Vagina (tissue), 2 donors: ENCODE measurements around the gene FAIM2. TPM values are rescaled to one million over a fixed set of nuclear protein-coding genes. Genes with fewer than 3 reads are reported as not detected.

ENCODE experiments used
- DNase-seq, 2 donors: peaks; one replicate each; pipeline ENCODE4 v3.0.0-alpha.2; 2017; ENCODE audit errors: extremely low spot score in 2 of 2
- H3K27ac ChIP-seq: fragments of 200-600 bp; sonication (generic); one replicate; pipeline ENCODE4 v1.5.1; 2019
- H3K27me3 ChIP-seq: fragments of 200-600 bp; sonication (generic); one replicate; pipeline ENCODE4 v1.5.1; 2019
- H3K36me3 ChIP-seq, 2 donors: fragments of 200-600 bp; sonication (generic); one replicate each; pipeline ENCODE4 v1.5.1; 2017 to 2019
- H3K4me1 ChIP-seq: fragments of 200-600 bp; sonication (generic); one replicate; pipeline ENCODE4 v1.5.1; 2019
- H3K4me3 ChIP-seq, 2 donors: fragments of 200-600 bp; sonication (generic); 1 replicate in 1 of 2; 2 replicates in 1 of 2; pipeline ENCODE4 v1.5.1; 2016 to 2019
- H3K9me3 ChIP-seq: fragments of 200-600 bp; sonication (generic); one replicate; pipeline ENCODE4 v1.5.1; 2019
- POLR2A ChIP-seq, 2 donors: fragments of 450-650 bp; IDR thresholded peaks; one replicate each; pipeline ENCODE4 v1.6.1; 2017; ENCODE audit warnings: antibody characterized with exemption in 2 of 2, mild to moderate bottlenecking in 2 of 2, moderate library complexity in 2 of 2
- POLR2AphosphoS5 ChIP-seq, 2 donors: sonication (generic); formaldehyde crosslinking; IDR thresholded peaks; one replicate each; pipeline ENCODE4 v1.9.0; 2017; ENCODE audit warnings: antibody characterized with exemption in 2 of 2, mild to moderate bottlenecking in 2 of 2, low read depth in 1 of 2; ENCODE audit not compliant: insufficient read depth in 1 of 2
- intact Hi-C: fragments of 100-400 bp; cut with DNase I; formaldehyde crosslinking; loops from one replicate; pipeline ENCODE4 v1.15.1; 2023
- total RNA-seq: library from RNA; depleted of rRNA; stranded (reverse); fragments of >200 nt; gene quantifications from one replicate; pipeline ENCODE4 v1.2.3, GENCODE V29; 2016
- TF ChIP-seq, protein P1 (sequence below), 3 experiments: fragments of 450-650 bp in 2 of 3; fragments of 200-600 bp in 1 of 3; sonication (generic) in 1 of 3; IDR thresholded peaks; one replicate each; pipeline ENCODE4 v1.5.1; 2017 to 2019; ENCODE audit warnings: antibody characterized with exemption in 3 of 3, mild to moderate bottlenecking in 2 of 3, moderate library complexity in 2 of 3

The FAIM2 gene
- total RNA-seq, 1 donor from 2014 or later, result 19.4 TPM

DNA sequence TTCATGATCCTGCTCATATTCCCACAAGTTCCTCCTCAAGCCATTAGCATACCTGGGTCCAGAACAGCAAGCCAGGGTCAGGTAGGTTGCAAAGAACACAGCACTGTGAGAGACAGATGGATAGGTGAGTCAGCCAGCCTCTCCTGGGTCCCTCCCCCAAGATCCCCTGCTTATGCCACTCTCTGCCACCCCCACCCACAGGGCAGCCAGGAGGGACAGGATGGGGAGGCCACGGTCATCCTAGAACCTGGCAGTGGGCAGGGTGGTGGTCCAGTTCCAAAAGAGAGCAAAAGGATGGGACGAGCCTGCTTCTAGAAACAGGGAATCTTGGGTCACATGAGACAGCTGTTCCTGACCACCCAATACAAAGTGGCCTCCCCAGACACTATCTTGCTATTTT, 12.7 kb downstream of the FAIM2 start:
- intact Hi-C loops, result no loop called here
- Histone ChIP-seq H3K27ac (no peak overlapping the region), H3K9me3 (no peaks in the 10 kb centered on the region), H3K4me3 (no peak overlapping the region), H3K36me3 (no peaks in the 10 kb centered on the region), H3K4me1 (peaks cover 10% of the 10 kb centered on the region), H3K27me3 (no peaks in the 10 kb centered on the region)
- TF ChIP-seq, protein P1, sequence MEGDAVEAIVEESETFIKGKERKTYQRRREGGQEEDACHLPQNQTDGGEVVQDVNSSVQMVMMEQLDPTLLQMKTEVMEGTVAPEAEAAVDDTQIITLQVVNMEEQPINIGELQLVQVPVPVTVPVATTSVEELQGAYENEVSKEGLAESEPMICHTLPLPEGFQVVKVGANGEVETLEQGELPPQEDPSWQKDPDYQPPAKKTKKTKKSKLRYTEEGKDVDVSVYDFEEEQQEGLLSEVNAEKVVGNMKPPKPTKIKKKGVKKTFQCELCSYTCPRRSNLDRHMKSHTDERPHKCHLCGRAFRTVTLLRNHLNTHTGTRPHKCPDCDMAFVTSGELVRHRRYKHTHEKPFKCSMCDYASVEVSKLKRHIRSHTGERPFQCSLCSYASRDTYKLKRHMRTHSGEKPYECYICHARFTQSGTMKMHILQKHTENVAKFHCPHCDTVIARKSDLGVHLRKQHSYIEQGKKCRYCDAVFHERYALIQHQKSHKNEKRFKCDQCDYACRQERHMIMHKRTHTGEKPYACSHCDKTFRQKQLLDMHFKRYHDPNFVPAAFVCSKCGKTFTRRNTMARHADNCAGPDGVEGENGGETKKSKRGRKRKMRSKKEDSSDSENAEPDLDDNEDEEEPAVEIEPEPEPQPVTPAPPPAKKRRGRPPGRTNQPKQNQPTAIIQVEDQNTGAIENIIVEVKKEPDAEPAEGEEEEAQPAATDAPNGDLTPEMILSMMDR (IDR thresholded peaks at IDR 0.05), result no peak
- TF ChIP-seq POLR2A (IDR thresholded peaks at IDR 0.05) (no peak), POLR2AphosphoS5 (IDR thresholded peaks at IDR 0.05; ENCODE audit: insufficient read depth in 1 of 2, low read depth in 1 of 2) (no peak)
- no peak for DNase-seq

DNA sequence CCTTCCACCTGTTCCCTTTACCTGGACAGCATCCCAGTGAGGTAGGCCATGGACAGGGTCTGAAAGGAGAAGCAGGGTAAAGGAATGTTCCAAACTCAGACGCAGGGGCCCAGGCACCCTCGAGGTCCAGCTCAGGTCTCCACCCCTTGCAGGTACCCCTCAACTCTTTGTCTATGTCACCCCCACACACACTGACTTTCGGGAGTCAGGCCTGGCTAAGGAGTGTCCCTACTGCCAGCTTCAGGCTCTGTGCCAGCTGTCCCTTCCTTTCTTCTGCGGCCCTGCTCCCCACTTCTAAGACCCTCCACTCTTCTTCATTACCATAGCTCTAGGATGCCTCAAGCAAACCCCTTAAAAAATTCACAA, 13.6 kb downstream of the FAIM2 start:
- peaks cover 6% of the 10 kb centered on the region for H3K4me1 ChIP-seq
- DNase-seq, result no peak
- intact Hi-C loops, result no loop called here
- TF ChIP-seq, protein P1 (IDR thresholded peaks at IDR 0.05), result no peak
- TF ChIP-seq POLR2A (IDR thresholded peaks at IDR 0.05) (no peak), POLR2AphosphoS5 (IDR thresholded peaks at IDR 0.05; ENCODE audit: insufficient read depth in 1 of 2, low read depth in 1 of 2) (no peak)
- H3K27me3 ChIP-seq, result no peaks in the 10 kb centered on the region
- H3K36me3 ChIP-seq, result no peaks in the 10 kb centered on the region
- no peaks in the 10 kb centered on the region for H3K9me3 ChIP-seq
- no peak overlapping the region for H3K27ac ChIP-seq
- no peak overlapping the region for H3K4me3 ChIP-seq

DNA sequence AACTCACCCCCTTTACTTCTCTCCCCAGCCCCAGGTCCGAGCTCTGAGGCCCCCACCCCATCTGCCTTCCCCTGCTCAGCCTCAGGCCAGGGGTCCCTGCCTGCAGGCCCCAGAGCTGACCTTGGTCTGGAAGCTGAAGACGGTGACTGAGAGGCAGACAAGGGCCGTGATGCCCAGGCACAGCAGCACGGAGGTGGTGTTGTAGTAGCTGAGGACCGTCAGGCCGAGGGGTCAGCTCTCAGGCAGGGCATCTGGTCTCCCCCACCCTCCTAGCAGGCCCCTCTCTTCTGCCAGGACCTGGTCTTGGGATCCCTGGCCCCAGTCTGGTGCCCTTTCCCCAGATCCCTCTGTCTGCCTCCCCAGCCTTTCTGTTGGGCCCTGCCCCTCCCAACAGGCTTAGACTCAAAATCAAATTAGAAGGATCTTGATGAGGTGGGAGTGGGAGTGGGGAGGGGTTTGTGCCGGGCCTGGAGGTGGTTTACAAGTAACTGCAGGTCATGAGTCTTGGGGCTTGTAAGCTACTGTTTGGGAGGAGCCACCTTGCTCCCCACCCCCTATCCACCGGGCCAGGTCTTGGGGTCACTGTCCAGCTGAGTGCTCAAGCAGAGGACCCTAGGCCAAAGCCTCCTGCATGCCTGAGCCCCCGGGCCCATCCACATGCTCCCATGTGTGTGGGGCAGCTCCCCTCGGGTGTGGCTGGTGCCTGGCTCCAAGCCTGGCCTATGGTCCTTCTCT, 14.2 kb downstream of the FAIM2 start:
- no peaks in the 10 kb centered on the region for H3K27me3 ChIP-seq
- intact Hi-C loops, result no loop called here
- no peak for DNase-seq
- H3K27ac ChIP-seq, result no peak overlapping the region
- TF ChIP-seq POLR2A (IDR thresholded peaks at IDR 0.05) (no peak), POLR2AphosphoS5 (IDR thresholded peaks at IDR 0.05; ENCODE audit: insufficient read depth in 1 of 2, low read depth in 1 of 2) (no peak)
- TF ChIP-seq, protein P1 (IDR thresholded peaks at IDR 0.05), result no peak
- no peak overlapping the region for H3K4me3 ChIP-seq
- no peaks in the 10 kb centered on the region for H3K9me3 ChIP-seq
- no peaks in the 10 kb centered on the region for H3K36me3 ChIP-seq
- peaks cover under 1% of the 10 kb centered on the region for H3K4me1 ChIP-seq

DNA sequence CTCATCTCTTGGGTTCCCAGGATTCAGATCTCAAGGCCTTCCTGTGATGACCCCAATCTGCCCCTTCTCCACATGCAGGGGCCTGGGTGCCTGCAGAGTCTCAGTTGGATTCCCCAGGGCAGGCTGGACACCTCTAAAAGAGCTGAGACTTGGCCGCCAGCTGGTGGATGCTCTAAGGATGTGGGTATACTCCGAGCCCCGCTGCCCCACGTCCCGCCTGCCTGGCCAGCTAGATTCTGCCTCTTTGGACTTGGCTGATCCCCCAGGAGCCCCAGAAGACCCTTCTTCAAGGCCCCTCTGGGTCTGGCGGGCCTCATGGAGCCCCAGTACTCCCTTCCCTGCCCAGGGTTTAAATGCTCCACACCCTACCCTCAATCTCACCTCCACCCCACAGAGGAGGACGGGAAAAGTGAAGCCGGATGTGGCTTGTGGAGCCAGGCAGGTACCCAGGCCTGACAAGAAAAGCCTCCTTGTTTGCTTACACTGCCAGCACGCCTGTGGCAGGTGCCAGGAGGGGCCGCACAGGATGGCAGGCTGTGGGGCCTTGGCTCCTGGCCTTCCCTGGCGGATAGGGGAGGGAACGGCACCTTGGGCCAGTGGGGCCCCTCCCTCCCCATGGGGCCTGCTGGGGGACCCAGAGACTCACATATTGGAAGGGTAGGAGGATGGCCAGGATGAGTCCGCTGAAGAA, 15.1 kb downstream of the FAIM2 start:
- Histone ChIP-seq H3K4me3 (no peak overlapping the region), H3K27ac (no peak overlapping the region), H3K27me3 (no peaks in the 10 kb centered on the region), H3K9me3 (no peaks in the 10 kb centered on the region), H3K36me3 (no peaks in the 10 kb centered on the region), H3K4me1 (no peaks in the 10 kb centered on the region)
- TF ChIP-seq, protein P1 (IDR thresholded peaks at IDR 0.05), result no peak
- TF ChIP-seq POLR2AphosphoS5 (IDR thresholded peaks at IDR 0.05; ENCODE audit: insufficient read depth in 1 of 2, low read depth in 1 of 2), result no peak
- TF ChIP-seq POLR2A (IDR thresholded peaks at IDR 0.05), result no peak
- intact Hi-C loops, result no loop called here
- DNase-seq, result no peak
